Vagina (tissue), 2 donors: ENCODE data around the gene SNAP47. TPM values are rescaled to one million over a fixed set of nuclear protein-coding genes. Genes with fewer than 3 reads are reported as not detected.

Experiments used
- DNase-seq, 2 donors: peaks; one replicate each; pipeline ENCODE4 v3.0.0-alpha.2; 2017; ENCODE audit errors: extremely low spot score in 2 of 2
- H3K27ac ChIP-seq: fragments of 200-600 bp; sonication (generic); one replicate; pipeline ENCODE4 v1.5.1; 2019
- H3K27me3 ChIP-seq: fragments of 200-600 bp; sonication (generic); one replicate; pipeline ENCODE4 v1.5.1; 2019
- H3K36me3 ChIP-seq, 2 donors: fragments of 200-600 bp; sonication (generic); one replicate each; pipeline ENCODE4 v1.5.1; 2017 to 2019
- H3K4me1 ChIP-seq: fragments of 200-600 bp; sonication (generic); one replicate; pipeline ENCODE4 v1.5.1; 2019
- H3K4me3 ChIP-seq, 2 donors: fragments of 200-600 bp; sonication (generic); 1 replicate in 1 of 2; 2 replicates in 1 of 2; pipeline ENCODE4 v1.5.1; 2016 to 2019
- H3K9me3 ChIP-seq: fragments of 200-600 bp; sonication (generic); one replicate; pipeline ENCODE4 v1.5.1; 2019
- CTCF ChIP-seq, 3 experiments: fragments of 450-650 bp in 2 of 3; fragments of 200-600 bp in 1 of 3; sonication (generic) in 1 of 3; IDR thresholded peaks; one replicate each; pipeline ENCODE4 v1.5.1; 2017 to 2019; ENCODE audit warnings: antibody characterized with exemption in 3 of 3, mild to moderate bottlenecking in 2 of 3, moderate library complexity in 2 of 3
- POLR2A ChIP-seq, 2 donors: fragments of 450-650 bp; IDR thresholded peaks; one replicate each; pipeline ENCODE4 v1.6.1; 2017; ENCODE audit warnings: antibody characterized with exemption in 2 of 2, mild to moderate bottlenecking in 2 of 2, moderate library complexity in 2 of 2
- POLR2AphosphoS5 ChIP-seq, 2 donors: sonication (generic); formaldehyde crosslinking; IDR thresholded peaks; one replicate each; pipeline ENCODE4 v1.9.0; 2017; ENCODE audit warnings: antibody characterized with exemption in 2 of 2, mild to moderate bottlenecking in 2 of 2, low read depth in 1 of 2; ENCODE audit not compliant: insufficient read depth in 1 of 2
- intact Hi-C: fragments of 100-400 bp; cut with DNase I; formaldehyde crosslinking; loops from one replicate; pipeline ENCODE4 v1.15.1; 2023
- total RNA-seq: library from RNA; depleted of rRNA; stranded (reverse); fragments of >200 nt; gene quantifications from one replicate; pipeline ENCODE4 v1.2.3, GENCODE V29; 2016

The SNAP47 gene
- total RNA-seq, 1 donor from 2014 or later: 28.7 TPM

GRCh38 chr1:227813962-227814361 lies 78.7 kb downstream of the SNAP47 start:
- Histone ChIP-seq H3K4me3 (no peak overlapping the region), H3K27me3 (no peaks in the 10 kb centered on the region), H3K27ac (no peak overlapping the region), H3K4me1 (no peaks in the 10 kb centered on the region), H3K36me3 (no peaks in the 10 kb centered on the region), H3K9me3 (peaks cover 6% of the 10 kb centered on the region)
- DNase-seq: no peak
- intact Hi-C loops: no loop called here
- TF ChIP-seq POLR2AphosphoS5 (IDR thresholded peaks at IDR 0.05; ENCODE audit: insufficient read depth in 1 of 2, low read depth in 1 of 2): no peak
- no peak for TF ChIP-seq POLR2A (IDR thresholded peaks at IDR 0.05)
- no peak for TF ChIP-seq CTCF (IDR thresholded peaks at IDR 0.05)

- Histone ChIP-seq H3K4me1 (no peaks in the 10 kb centered on the region), H3K27me3 (no peaks in the 10 kb centered on the region)
Observed at GRCh38 chr1:227815468-227816409, 80.5 kb downstream of the SNAP47 start, which contains the start of gene PRSS38. TSS of gene PRSS38 (plus strand) at chr1:227815675. CDS start at chr1:227815717, 42 bp downstream.

GRCh38 chr1:227816750-227817446 lies 81.7 kb downstream of the SNAP47 start:
- no peaks in the 10 kb centered on the region for H3K27me3 ChIP-seq
- no peak for DNase-seq
- no peaks in the 10 kb centered on the region for H3K36me3 ChIP-seq
- H3K27ac ChIP-seq: no peak overlapping the region
- no peak for TF ChIP-seq POLR2AphosphoS5 (IDR thresholded peaks at IDR 0.05; ENCODE audit: insufficient read depth in 1 of 2, low read depth in 1 of 2)
- no peak for TF ChIP-seq CTCF (IDR thresholded peaks at IDR 0.05)
- TF ChIP-seq POLR2A (IDR thresholded peaks at IDR 0.05): no peak
- intact Hi-C loops: no loop called here
- H3K4me1 ChIP-seq: no peaks in the 10 kb centered on the region
- H3K9me3 ChIP-seq: peaks cover 6% of the 10 kb centered on the region
- H3K4me3 ChIP-seq: no peak overlapping the region

More at GRCh38 chr1:227815468-227816409, 80.5 kb downstream of the SNAP47 start, which contains the start of gene PRSS38:
- intact Hi-C loops: no loop called here
- TF ChIP-seq POLR2A (IDR thresholded peaks at IDR 0.05): no peak
- no peak for TF ChIP-seq POLR2AphosphoS5 (IDR thresholded peaks at IDR 0.05; ENCODE audit: insufficient read depth in 1 of 2, low read depth in 1 of 2)
- no peak for TF ChIP-seq CTCF (IDR thresholded peaks at IDR 0.05)
- Histone ChIP-seq H3K36me3 (no peaks in the 10 kb centered on the region), H3K4me3 (no peak within 1 kb of the TSS), H3K9me3 (peaks cover 6% of the 10 kb centered on the region), H3K27ac (no peak within 1 kb of the TSS)
- no peak for DNase-seq

- no peaks in the 10 kb centered on the region for H3K9me3 ChIP-seq
- H3K27me3 ChIP-seq: no peaks in the 10 kb centered on the region
- no peak for TF ChIP-seq CTCF (IDR thresholded peaks at IDR 0.05)
- no peak for TF ChIP-seq POLR2AphosphoS5 (IDR thresholded peaks at IDR 0.05; ENCODE audit: insufficient read depth in 1 of 2, low read depth in 1 of 2)
- TF ChIP-seq POLR2A (IDR thresholded peaks at IDR 0.05): no peak
- H3K36me3 ChIP-seq: no peaks in the 10 kb centered on the region
- DNase-seq: no peak
- no peak overlapping the region for H3K27ac ChIP-seq
- intact Hi-C loops: no loop called here
- H3K4me3 ChIP-seq: no peak overlapping the region
- H3K4me1 ChIP-seq: no peaks in the 10 kb centered on the region
Observed at GRCh38 chr1:227823537-227823936, 88.3 kb downstream of the SNAP47 start.
